ENCODE results near the gene POMC.

GRCh38 chr2:25146896-25147295 is 21.5 kb downstream of the POMC start:
- no peak for TF ChIP-seq POLR2A (IDR thresholded peaks at IDR 0.05)
- no peak for TF ChIP-seq CTCF (IDR thresholded peaks at IDR 0.05)
